OCI-LY3 (cell line): ENCODE data around the gene OR9Q1.

Experiments used
- H2AFZ ChIP-seq: fragments of 200-600, 300-600 bp; shearing (Covaris generic); 2 replicates; pipeline ENCODE4 v1.6.0; 2014; ENCODE audit warnings: antibody characterized with exemption, low read depth, low read length
- H3K27ac ChIP-seq: fragments of 200-600, 300-600 bp; sonication (generic); 2 replicates; pipeline ENCODE4 v1.5.1; 2014; ENCODE audit warnings: mild to moderate bottlenecking, low read length, moderate library complexity, mixed read lengths
- H3K27me3 ChIP-seq: fragments of 200-600, 300-600 bp; sonication (generic); 2 replicates; pipeline ENCODE4 v1.6.1; 2014; ENCODE audit warnings: low read depth, low read length, mixed read lengths
- H3K36me3 ChIP-seq: fragments of 200-600, 300-600 bp; sonication (generic); replicated peaks from 2 replicates; pipeline ENCODE3; 2014; ENCODE audit warnings: low read depth, low read length, mixed read lengths
- H3K4me1 ChIP-seq: fragments of 300-600, 200-600 bp; sonication (generic); 2 replicates; pipeline ENCODE4 v1.6.1; 2014; ENCODE audit warnings: low read length, mixed read lengths
- H3K4me2 ChIP-seq: fragments of 200-600, 300-600 bp; sonication (generic); 2 replicates; pipeline ENCODE4 v1.6.1; 2014; ENCODE audit warnings: low read length, mixed read lengths
- H3K4me3 ChIP-seq: fragments of 300-600, 200-600 bp; sonication (generic); 2 replicates; pipeline ENCODE4 v1.5.1; 2014; ENCODE audit warnings: antibody characterized with exemption, mild to moderate bottlenecking, low read length, moderate library complexity
- H3K79me2 ChIP-seq: fragments of 300-600, 200-600 bp; shearing (Covaris generic); 2 replicates; pipeline ENCODE4 v1.6.1; 2014; ENCODE audit warnings: mild to moderate bottlenecking, low read length, mixed read lengths
- H3K9ac ChIP-seq: fragments of 300-600, 200-600 bp; shearing (Covaris generic); 2 replicates; pipeline ENCODE4 v1.6.0; 2014; ENCODE audit warnings: mild to moderate bottlenecking, low read length, moderate library complexity
- H3K9me3 ChIP-seq: fragments of 200-600, 300-600 bp; shearing (Covaris generic); 2 replicates; pipeline ENCODE4 v1.6.1; 2014; ENCODE audit warnings: low read length, mixed read lengths; ENCODE audit not compliant: insufficient read depth
- H4K20me1 ChIP-seq: fragments of 200-600, 300-600 bp; sonication (generic); 2 replicates; pipeline ENCODE4 v1.6.1; 2016; ENCODE audit warnings: low read length, mixed read lengths; ENCODE audit not compliant: insufficient read depth
- CTCF ChIP-seq: fragments of 200-600, 300-600 bp; sonication (generic); IDR thresholded peaks from 2 replicates; pipeline ENCODE4 v1.5.1; 2014; ENCODE audit warnings: antibody characterized with exemption, low read length, low read depth
- EZH2phosphoT487 ChIP-seq: fragments of 200-600 bp; shearing (Covaris generic); IDR thresholded peaks from 2 replicates; pipeline ENCODE4 v1.6.1; 2018; ENCODE audit warnings: antibody characterized with exemption, mixed run types, low read depth

OR9Q1 gene

GRCh38 chr11:57978686-57979531 lies 44.8 kb upstream of the OR9Q1 start:
- H3K4me2 ChIP-seq, result no peak overlapping the region
- H3K36me3 ChIP-seq, result no peaks in the 10 kb centered on the region
- peaks cover 14% of the 10 kb centered on the region; the same call in 1 of the 2 replicates for H3K27me3 ChIP-seq
- no peaks in the 10 kb centered on the region for H3K79me2 ChIP-seq
- no peak overlapping the region for H3K4me3 ChIP-seq
- H3K27ac ChIP-seq, result no peak overlapping the region
- no peaks in the 10 kb centered on the region for H4K20me1 ChIP-seq
- TF ChIP-seq EZH2phosphoT487, result no peak
- TF ChIP-seq CTCF, result no peak
- H2AFZ ChIP-seq, result no peak overlapping the region
- no peaks in the 10 kb centered on the region for H3K4me1 ChIP-seq
- H3K9ac ChIP-seq, result no peak overlapping the region
- H3K9me3 ChIP-seq, result no peaks in the 10 kb centered on the region

- Histone ChIP-seq H3K79me2 (no peaks in the 10 kb centered on the region), H3K4me2 (no peak overlapping the region), H3K9me3 (no peaks in the 10 kb centered on the region), H3K27me3 (peaks cover 14% of the 10 kb centered on the region; the same call in 1 of the 2 replicates), H4K20me1 (no peaks in the 10 kb centered on the region), H3K36me3 (no peaks in the 10 kb centered on the region), H3K4me3 (no peak overlapping the region), H3K4me1 (no peaks in the 10 kb centered on the region), H2AFZ (no peak overlapping the region), H3K27ac (no peak overlapping the region), H3K9ac (no peak overlapping the region)
- TF ChIP-seq CTCF (no peak), EZH2phosphoT487 (no peak)
These were observed 44.1 kb upstream of the OR9Q1 start for GRCh38 chr11:57979532-57980079.

GRCh38 chr11:57980201-57980600 lies 43.5 kb upstream of the OR9Q1 start:
- peaks cover 14% of the 10 kb centered on the region; the same call in 1 of the 2 replicates for H3K27me3 ChIP-seq
- H3K79me2 ChIP-seq, result no peaks in the 10 kb centered on the region
- no peak overlapping the region for H3K4me2 ChIP-seq
- H3K27ac ChIP-seq, result no peak overlapping the region
- H4K20me1 ChIP-seq, result no peaks in the 10 kb centered on the region
- H3K9me3 ChIP-seq, result no peaks in the 10 kb centered on the region
- no peak overlapping the region for H3K9ac ChIP-seq
- no peak overlapping the region for H3K4me3 ChIP-seq
- H3K36me3 ChIP-seq, result no peaks in the 10 kb centered on the region
- TF ChIP-seq EZH2phosphoT487 (no peak), CTCF (no peak)
- H3K4me1 ChIP-seq, result no peaks in the 10 kb centered on the region
- H2AFZ ChIP-seq, result no peak overlapping the region

GRCh38 chr11:57981536-57981935 lies 42.1 kb upstream of the OR9Q1 start:
- Histone ChIP-seq H3K27me3 (peaks cover 14% of the 10 kb centered on the region; the same call in 1 of the 2 replicates), H3K9me3 (no peaks in the 10 kb centered on the region), H3K4me1 (no peaks in the 10 kb centered on the region), H3K9ac (no peak overlapping the region), H3K4me2 (no peak overlapping the region), H2AFZ (no peak overlapping the region), H3K4me3 (no peak overlapping the region), H4K20me1 (no peaks in the 10 kb centered on the region), H3K36me3 (no peaks in the 10 kb centered on the region), H3K79me2 (no peaks in the 10 kb centered on the region), H3K27ac (no peak overlapping the region)
- no peak for TF ChIP-seq EZH2phosphoT487
